Subcutaneous abdominal adipose tissue (tissue), 5 donors: ENCODE results near the gene CACNA1S.

ENCODE experiments used
- H3K27ac ChIP-seq: one replicate; pipeline ENCODE4 v1.7.0; 2013; ENCODE audit warnings: low read depth, mild to moderate bottlenecking, inconsistent platforms, low read length, moderate library complexity
- H3K27me3 ChIP-seq, 5 donors: one replicate each; pipeline ENCODE4 v1.7.0; 2013; ENCODE audit warnings: low read length in 5 of 5, inconsistent platforms in 1 of 5; ENCODE audit not compliant: control insufficient read depth in 5 of 5, insufficient read depth in 4 of 5
- H3K36me3 ChIP-seq, 5 donors: one replicate each; pipeline ENCODE4 v1.7.0; 2013; ENCODE audit warnings: low read length in 5 of 5; ENCODE audit not compliant: control insufficient read depth in 5 of 5, insufficient read depth in 5 of 5
- H3K4me1 ChIP-seq, 5 donors: one replicate each; pipeline ENCODE4 v1.7.0; 2013; ENCODE audit warnings: low read length in 5 of 5, mild to moderate bottlenecking in 3 of 5, moderate library complexity in 1 of 5; ENCODE audit not compliant: control insufficient read depth in 5 of 5, insufficient read depth in 5 of 5
- H3K4me3 ChIP-seq, 5 donors: one replicate each; pipeline ENCODE4 v1.7.0; 2013; ENCODE audit warnings: low read length in 5 of 5, low read depth in 1 of 5
- H3K9ac ChIP-seq, 5 donors: one replicate each; pipeline ENCODE4 v1.7.0; 2013; ENCODE audit warnings: low read length in 5 of 5, mild to moderate bottlenecking in 4 of 5, moderate library complexity in 3 of 5
- H3K9me3 ChIP-seq, 5 donors: one replicate each; pipeline ENCODE4 v1.7.0; 2013; ENCODE audit warnings: low read length in 5 of 5; ENCODE audit not compliant: control insufficient read depth in 5 of 5
- donor health status: healthy.
- donor health status: healthy.
- donor health status: healthy.
- donor health status: healthy.
- donor health status: healthy.

Gene CACNA1S

DNA sequence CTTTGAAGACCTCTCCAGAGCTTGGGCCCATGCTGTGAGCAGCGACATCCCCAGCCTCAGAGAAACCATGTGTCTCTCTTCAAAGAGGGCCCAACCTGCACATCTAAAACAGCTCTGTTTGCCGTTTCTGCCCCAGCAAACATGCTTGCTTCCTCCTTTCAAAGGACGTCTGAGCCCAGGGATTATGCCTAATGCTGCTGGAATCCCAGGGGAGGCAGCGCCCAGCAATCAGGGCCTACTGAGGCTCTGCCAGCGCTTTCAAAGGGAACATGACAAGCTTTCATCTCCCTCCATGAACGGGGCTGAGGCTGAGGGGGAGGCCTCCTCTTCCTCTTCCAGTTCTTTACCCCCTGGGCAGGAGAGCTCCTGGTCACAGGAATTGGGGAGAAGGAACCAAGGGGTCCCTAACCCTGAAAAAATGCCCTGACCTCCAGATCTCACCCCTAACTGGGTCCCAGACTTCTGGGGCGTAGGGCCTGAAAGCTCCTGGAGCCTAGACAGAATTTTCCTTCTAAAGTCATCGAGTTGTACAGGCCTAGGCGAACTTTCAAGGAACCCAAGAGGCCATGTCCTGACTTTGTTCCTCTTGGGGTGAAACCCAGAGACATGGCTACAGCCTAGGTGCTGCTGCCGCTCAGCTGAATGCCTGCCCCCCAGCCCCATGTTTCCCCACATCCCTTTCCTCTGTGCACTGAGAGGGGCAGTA, 28.2 kb upstream of the CACNA1S start:
- H3K27ac ChIP-seq = no peak overlapping the region
- H3K9ac ChIP-seq = no peak overlapping the region
- H3K4me3 ChIP-seq = no peak overlapping the region
- H3K27me3 ChIP-seq = no peaks in the 10 kb centered on the region
- H3K4me1 ChIP-seq = peaks cover 0 to 41% (median 39%) of the 10 kb centered on the region in 5 donors
- no peaks in the 10 kb centered on the region for H3K9me3 ChIP-seq
- peaks cover 0 to 95% (median 54%) of the 10 kb centered on the region in 5 donors for H3K36me3 ChIP-seq

DNA sequence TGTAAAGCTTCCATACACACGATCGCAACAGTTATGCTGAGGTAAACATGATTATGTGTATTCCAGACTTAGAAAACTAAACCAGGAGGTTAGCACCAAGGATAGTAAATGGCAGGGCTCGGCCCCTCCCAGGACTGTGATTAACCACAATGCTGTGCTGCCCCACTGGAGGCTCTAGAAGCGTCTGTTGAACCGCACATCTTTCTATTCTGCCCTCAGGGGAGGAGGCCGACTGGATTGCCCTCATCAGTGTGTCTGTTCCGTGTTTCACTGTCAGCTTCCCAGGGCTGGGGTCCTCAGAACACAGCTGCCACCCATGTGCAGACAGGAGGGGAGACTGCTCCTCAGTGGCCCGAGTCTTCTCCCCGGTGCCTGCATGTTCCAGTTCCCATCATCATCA, 27.5 kb upstream of the CACNA1S start:
- Histone ChIP-seq H3K9ac (no peak overlapping the region), H3K27ac (no peak overlapping the region), H3K36me3 (peaks cover 0 to 95% (median 52%) of the 10 kb centered on the region in 5 donors), H3K4me1 (peaks cover 0 to 41% (median 39%) of the 10 kb centered on the region in 5 donors), H3K27me3 (no peaks in the 10 kb centered on the region), H3K9me3 (no peaks in the 10 kb centered on the region), H3K4me3 (no peak overlapping the region)

DNA sequence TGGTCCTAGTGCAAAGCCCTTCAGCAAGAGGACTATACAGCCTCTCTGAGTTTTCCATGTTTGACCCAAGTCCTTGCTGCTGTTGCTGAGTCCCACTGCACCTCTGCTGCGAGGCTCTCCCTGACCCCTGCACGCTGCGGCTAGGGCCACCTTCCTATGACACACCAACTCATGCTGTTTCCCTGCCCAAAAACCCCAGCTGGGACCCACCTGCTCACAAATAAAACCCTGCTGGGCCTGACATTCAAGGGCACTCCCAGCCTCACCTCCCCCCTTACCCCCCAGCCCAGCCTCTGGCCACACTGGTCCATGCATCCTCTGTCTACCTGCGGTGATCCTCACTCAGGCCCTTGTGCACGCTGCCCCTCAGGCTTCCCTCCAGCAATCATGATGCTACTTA, 27.1 kb upstream of the CACNA1S start:
- no peak overlapping the region for H3K4me3 ChIP-seq
- H3K4me1 ChIP-seq = peaks cover 0 to 41% (median 39%) of the 10 kb centered on the region in 5 donors
- H3K27ac ChIP-seq = no peak overlapping the region
- no peaks in the 10 kb centered on the region for H3K9me3 ChIP-seq
- H3K9ac ChIP-seq = no peak overlapping the region
- no peaks in the 10 kb centered on the region for H3K27me3 ChIP-seq
- peaks cover 0 to 95% (median 50%) of the 10 kb centered on the region in 5 donors for H3K36me3 ChIP-seq

DNA sequence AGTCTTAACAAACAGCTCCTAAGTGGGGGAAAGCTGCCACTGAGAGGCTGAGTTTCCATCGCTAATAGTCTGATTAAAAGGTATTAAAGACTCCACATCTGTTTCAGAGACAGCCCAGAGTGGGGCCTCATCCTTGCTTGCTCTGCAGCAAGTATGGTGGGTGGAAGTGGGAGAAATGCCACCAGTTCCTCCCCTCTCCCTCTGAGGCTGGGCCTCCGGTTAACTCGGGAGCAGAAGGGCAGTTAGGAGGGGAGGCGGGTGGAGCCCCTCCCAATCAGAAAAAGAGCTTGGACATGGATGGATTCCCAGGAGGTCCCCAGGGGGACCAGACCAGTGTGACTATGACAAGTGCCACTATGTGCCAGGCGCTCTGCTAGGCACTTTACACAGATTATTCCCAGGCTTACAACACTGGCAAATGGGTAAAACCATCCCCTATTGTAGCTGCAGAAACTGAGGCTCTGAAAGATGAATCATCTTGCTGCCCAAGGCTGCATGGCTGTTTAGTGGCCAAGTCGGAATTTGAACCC, 26.1 kb upstream of the CACNA1S start:
- Histone ChIP-seq H3K4me3 (no peak overlapping the region), H3K36me3 (peaks cover 0 to 89% (median 44%) of the 10 kb centered on the region in 5 donors), H3K27ac (peak overlapping the region; percentile 23), H3K9ac (peak overlapping the region in 1 of 5 donors; percentile 6), H3K27me3 (no peaks in the 10 kb centered on the region), H3K9me3 (no peaks in the 10 kb centered on the region), H3K4me1 (peaks cover 0 to 37% (median 35%) of the 10 kb centered on the region in 5 donors)

DNA sequence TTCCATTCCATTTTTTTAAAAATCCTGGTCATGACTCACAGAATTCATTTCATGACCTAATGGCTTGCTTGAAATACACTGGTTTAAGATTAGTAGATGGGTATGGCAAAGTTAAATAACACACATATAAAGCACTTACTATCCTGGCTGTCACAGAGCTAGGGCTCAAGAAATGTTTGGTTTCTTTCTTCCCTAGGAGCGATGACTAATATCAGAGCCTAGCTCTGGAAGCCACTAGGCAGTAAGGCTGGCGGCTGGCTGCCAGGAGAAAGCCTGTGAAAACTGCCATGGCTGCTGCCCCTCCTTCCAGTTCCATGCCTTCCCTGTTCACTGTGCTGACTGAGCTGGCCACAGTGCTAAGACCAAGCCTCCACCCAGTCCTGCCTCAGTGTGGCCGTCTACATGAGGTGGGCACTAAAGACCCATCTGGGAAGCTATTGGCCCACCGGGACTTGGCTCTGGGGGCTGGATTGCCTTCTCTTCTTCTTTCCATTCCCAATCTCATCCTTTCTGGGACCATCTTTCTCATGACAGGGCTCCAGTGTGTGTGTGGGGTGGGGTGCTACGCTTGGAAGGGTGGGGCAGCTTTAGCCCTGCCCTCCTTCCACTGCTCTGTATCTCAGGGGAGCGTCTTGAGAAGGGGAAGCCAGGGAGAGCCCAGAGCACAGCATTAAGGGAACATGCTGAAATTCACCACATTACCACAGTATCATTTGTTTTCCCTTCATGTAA, 25.5 kb upstream of the CACNA1S start:
- peaks cover 0 to 31% (median 29%) of the 10 kb centered on the region in 5 donors for H3K4me1 ChIP-seq
- H3K36me3 ChIP-seq = peaks cover 0 to 83% (median 43%) of the 10 kb centered on the region in 5 donors
- H3K27ac ChIP-seq = peak overlapping the region; percentile 23
- no peaks in the 10 kb centered on the region for H3K9me3 ChIP-seq
- H3K27me3 ChIP-seq = no peaks in the 10 kb centered on the region
- H3K4me3 ChIP-seq = no peak overlapping the region
- peak overlapping the region in 2 of 5 donors; percentile 6 for H3K9ac ChIP-seq

DNA sequence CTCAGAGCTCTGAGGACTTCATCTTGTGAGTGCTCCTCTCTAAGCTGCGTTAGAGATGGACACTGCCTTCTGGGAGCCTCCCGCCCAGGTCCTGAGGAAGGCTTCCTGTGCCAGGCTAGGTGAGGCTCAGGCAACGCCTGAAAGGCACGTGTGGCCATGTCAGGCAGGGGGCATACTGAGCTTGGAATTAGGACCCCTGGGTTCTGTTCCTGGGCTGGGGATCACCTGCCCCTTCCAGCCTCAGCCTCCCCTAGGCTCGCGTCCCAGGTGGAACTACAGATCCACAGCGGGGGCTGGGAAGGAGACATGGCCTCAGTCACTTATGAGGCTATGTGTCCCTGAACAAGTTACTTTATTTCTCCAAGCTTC, 24.8 kb upstream of the CACNA1S start:
- Histone ChIP-seq H3K4me3 (no peak overlapping the region), H3K36me3 (peaks cover 0 to 75% (median 43%) of the 10 kb centered on the region in 5 donors), H3K27ac (peak overlapping the region; percentile 23), H3K9ac (peak overlapping the region in 1 of 5 donors; percentile 37), H3K9me3 (no peaks in the 10 kb centered on the region), H3K4me1 (peaks cover 0 to 25% (median 21%) of the 10 kb centered on the region in 5 donors), H3K27me3 (no peaks in the 10 kb centered on the region)

DNA sequence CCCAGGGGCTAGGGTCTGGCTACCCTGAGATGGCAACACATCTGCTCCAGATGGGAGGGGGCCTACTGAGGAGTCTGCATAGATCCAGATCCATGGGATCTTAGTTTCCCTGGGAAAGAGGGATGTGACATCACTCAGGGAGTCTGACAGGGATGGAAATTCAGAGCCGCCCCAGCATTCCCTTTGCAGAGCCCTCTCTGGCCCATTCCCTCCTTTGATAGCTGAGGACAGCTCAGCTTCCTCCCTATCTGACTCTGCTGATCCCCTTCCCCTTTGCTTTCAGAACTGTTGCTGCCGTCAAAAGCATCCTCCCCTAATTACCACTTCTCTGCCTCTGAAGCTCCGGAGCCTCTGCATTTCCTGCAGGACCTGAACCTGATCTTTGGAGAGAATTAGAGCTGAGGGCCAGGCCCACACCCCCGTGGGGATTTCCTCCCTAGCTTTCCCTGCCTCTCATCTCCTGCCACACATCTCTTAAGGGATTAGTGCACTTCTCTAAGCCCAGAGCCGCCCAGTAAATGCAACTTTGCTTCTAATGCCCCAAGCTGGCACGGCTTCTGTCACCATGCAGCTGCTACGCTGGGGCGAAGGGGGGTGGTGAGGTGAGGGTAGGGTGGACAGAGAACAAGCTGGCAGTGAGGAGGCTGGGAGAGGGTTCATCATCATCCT, 24.3 kb upstream of the CACNA1S start:
- peak overlapping the region in 1 of 5 donors; percentile 37 for H3K9ac ChIP-seq
- H3K27me3 ChIP-seq = no peaks in the 10 kb centered on the region
- H3K4me1 ChIP-seq = peaks cover 0 to 20% (median 16%) of the 10 kb centered on the region in 5 donors
- no peak overlapping the region for H3K27ac ChIP-seq
- peaks cover 0 to 70% (median 43%) of the 10 kb centered on the region in 5 donors for H3K36me3 ChIP-seq
- no peak overlapping the region for H3K4me3 ChIP-seq
- H3K9me3 ChIP-seq = no peaks in the 10 kb centered on the region

DNA sequence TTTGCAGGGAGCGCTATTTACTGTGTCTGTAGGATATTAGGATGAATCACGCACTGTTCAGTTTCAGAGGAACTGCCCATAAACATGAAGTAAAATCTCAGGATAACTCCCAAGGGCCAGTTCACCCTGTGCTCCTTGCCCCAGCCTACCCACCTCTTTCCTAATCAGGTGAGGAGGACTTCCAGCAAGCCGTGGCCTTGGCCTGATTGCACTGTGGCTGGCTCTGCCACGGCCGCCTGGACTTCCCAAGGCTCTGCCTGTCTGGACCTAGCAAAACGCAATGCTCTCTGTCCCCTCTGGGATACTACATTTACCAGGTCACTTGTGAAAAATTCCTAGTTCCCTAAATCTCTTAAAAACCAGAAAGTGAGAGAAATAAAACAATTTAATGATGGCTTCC, 22.2 kb upstream of the CACNA1S start:
- Histone ChIP-seq H3K4me1 (peaks cover 0 to 18% (median 16%) of the 10 kb centered on the region in 5 donors), H3K9ac (no peak overlapping the region), H3K36me3 (peaks cover 0 to 49% (median 30%) of the 10 kb centered on the region in 5 donors), H3K9me3 (no peaks in the 10 kb centered on the region), H3K27me3 (no peaks in the 10 kb centered on the region), H3K27ac (no peak overlapping the region), H3K4me3 (no peak overlapping the region)

DNA sequence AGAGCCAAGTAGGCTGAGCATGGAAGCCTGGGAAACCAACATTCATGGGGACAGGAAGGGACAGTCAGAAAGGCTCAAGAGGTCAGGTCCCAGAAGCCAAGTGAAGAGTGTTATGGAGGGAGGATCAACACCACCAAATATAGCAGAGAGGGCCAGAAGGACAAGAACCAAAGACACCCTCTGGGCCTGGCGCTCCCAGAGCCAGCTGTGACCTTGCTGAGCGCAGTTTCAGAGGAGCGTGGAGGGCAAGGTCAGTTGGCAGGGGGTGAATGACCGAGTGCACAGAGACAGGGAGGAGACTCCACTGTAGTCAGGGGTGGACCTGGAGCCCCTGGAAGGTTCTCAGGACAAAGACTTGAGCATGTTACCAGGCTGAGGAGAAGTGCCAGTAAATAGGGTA, 19.2 kb upstream of the CACNA1S start:
- Histone ChIP-seq H3K9ac (no peak overlapping the region), H3K9me3 (no peaks in the 10 kb centered on the region), H3K4me3 (no peak overlapping the region), H3K27me3 (peaks cover 0 to 5% (median 0%) of the 10 kb centered on the region in 5 donors), H3K27ac (no peak overlapping the region), H3K36me3 (peaks cover 0 to 24% (median 21%) of the 10 kb centered on the region in 5 donors), H3K4me1 (no peaks in the 10 kb centered on the region)
